Rectal smooth muscle tissue (tissue), 1 donor: Measurements from ENCODE around the gene ARNT2.

Experiments used
- H3K27ac ChIP-seq: one replicate; pipeline ENCODE4 v1.7.0; 2013; ENCODE audit warnings: low read depth, low read length, inconsistent platforms
- H3K27me3 ChIP-seq: one replicate; pipeline ENCODE4 v1.7.0; 2013; ENCODE audit warnings: low read length; ENCODE audit not compliant: control insufficient read depth, insufficient read depth
- H3K36me3 ChIP-seq: one replicate; pipeline ENCODE4 v1.7.0; 2013; ENCODE audit warnings: low read length; ENCODE audit not compliant: control insufficient read depth, insufficient read depth
- H3K4me1 ChIP-seq: one replicate; pipeline ENCODE4 v1.7.0; 2013; ENCODE audit warnings: low read length; ENCODE audit not compliant: control insufficient read depth, insufficient read depth
- H3K4me3 ChIP-seq: one replicate; pipeline ENCODE4 v1.7.0; 2013; ENCODE audit warnings: low read length
- H3K9ac ChIP-seq: one replicate; pipeline ENCODE4 v1.7.0; 2013; ENCODE audit warnings: low read length

ARNT2 gene

GRCh38 chr15:80491163-80491847 is 87.1 kb downstream of the ARNT2 start:
- no peaks in the 10 kb centered on the region for H3K27me3 ChIP-seq
- no peak overlapping the region for H3K4me3 ChIP-seq
- no peaks in the 10 kb centered on the region for H3K36me3 ChIP-seq
- H3K27ac ChIP-seq: no peak overlapping the region
- H3K4me1 ChIP-seq: peaks cover 3% of the 10 kb centered on the region
- no peak overlapping the region for H3K9ac ChIP-seq

- no peak overlapping the region for H3K9ac ChIP-seq
- H3K27me3 ChIP-seq: no peaks in the 10 kb centered on the region
- no peak overlapping the region for H3K27ac ChIP-seq
- peaks cover 3% of the 10 kb centered on the region for H3K4me1 ChIP-seq
- no peak overlapping the region for H3K4me3 ChIP-seq
- H3K36me3 ChIP-seq: no peaks in the 10 kb centered on the region
Measured at GRCh38 chr15:80492409-80492808, 88.2 kb downstream of the ARNT2 start.

- H3K4me3 ChIP-seq: no peak overlapping the region
- no peak overlapping the region for H3K9ac ChIP-seq
- peaks cover 3% of the 10 kb centered on the region for H3K4me1 ChIP-seq
- H3K36me3 ChIP-seq: no peaks in the 10 kb centered on the region
- no peaks in the 10 kb centered on the region for H3K27me3 ChIP-seq
- H3K27ac ChIP-seq: no peak overlapping the region
Measured at GRCh38 chr15:80492874-80493273, 88.7 kb downstream of the ARNT2 start.

GRCh38 chr15:80494351-80494751 is 90.2 kb downstream of the ARNT2 start:
- H3K4me1 ChIP-seq: peaks cover 3% of the 10 kb centered on the region
- no peaks in the 10 kb centered on the region for H3K27me3 ChIP-seq
- no peak overlapping the region for H3K27ac ChIP-seq
- H3K4me3 ChIP-seq: no peak overlapping the region
- no peak overlapping the region for H3K9ac ChIP-seq
- H3K36me3 ChIP-seq: no peaks in the 10 kb centered on the region

GRCh38 chr15:80494756-80495155 is 90.6 kb downstream of the ARNT2 start:
- peaks cover 3% of the 10 kb centered on the region for H3K4me1 ChIP-seq
- H3K27me3 ChIP-seq: no peaks in the 10 kb centered on the region
- no peak overlapping the region for H3K27ac ChIP-seq
- no peak overlapping the region for H3K4me3 ChIP-seq
- H3K36me3 ChIP-seq: no peaks in the 10 kb centered on the region
- no peak overlapping the region for H3K9ac ChIP-seq

DNA sequence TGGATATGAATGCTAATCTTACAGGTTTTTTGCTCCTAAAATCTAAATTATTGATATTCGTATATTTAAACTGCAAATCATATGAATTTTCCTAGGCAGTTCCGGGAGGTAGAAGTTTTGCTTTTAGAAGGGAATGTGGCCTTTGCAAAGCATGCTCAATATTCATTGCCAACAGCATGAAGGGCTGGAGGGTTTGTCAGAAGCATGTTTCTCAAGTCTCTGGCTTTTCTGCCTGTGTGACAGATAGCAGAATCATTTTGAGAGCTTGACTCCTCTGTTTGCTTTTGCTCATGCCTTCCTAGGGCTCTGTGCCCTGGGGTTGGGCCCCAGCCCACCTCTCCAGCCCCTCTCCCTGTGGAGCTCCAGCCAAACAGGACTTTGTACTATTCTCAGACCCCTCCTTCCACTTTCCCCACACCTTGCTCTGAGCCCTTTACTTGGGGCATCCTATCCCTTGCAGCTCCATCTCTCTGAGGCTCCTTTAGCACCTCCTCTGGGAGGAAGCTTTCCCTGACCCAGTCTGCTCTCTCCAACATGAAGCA is 91.3 kb downstream of the ARNT2 start:
- H3K36me3 ChIP-seq: no peaks in the 10 kb centered on the region
- H3K27me3 ChIP-seq: no peaks in the 10 kb centered on the region
- H3K9ac ChIP-seq: no peak overlapping the region
- no peak overlapping the region for H3K4me3 ChIP-seq
- H3K4me1 ChIP-seq: peaks cover 3% of the 10 kb centered on the region
- H3K27ac ChIP-seq: no peak overlapping the region

GRCh38 chr15:80496096-80496495 is 91.9 kb downstream of the ARNT2 start:
- H3K4me3 ChIP-seq: no peak overlapping the region
- H3K4me1 ChIP-seq: peaks cover 3% of the 10 kb centered on the region
- H3K36me3 ChIP-seq: no peaks in the 10 kb centered on the region
- H3K9ac ChIP-seq: no peak overlapping the region
- no peaks in the 10 kb centered on the region for H3K27me3 ChIP-seq
- H3K27ac ChIP-seq: no peak overlapping the region

DNA sequence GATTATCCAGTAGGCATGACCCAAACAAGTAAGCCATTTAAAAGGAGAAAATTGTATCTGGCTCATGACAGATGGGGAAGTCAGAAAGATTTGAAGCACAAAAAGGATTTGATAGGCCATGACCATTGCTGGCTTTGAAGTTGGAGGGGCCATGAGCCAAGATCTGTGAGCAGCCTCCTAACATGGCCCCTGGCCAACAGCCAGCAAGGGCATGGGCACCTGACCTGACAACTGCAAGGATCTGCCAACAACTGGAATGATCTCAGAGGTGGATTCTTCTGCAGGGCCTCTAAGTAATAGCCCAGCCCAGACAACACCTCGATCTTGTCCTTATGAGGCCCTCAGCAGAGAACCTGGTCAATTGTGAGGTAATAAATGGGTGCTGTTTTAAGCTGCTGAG is 93.0 kb downstream of the ARNT2 start:
- Histone ChIP-seq H3K27ac (no peak overlapping the region), H3K36me3 (no peaks in the 10 kb centered on the region), H3K9ac (no peak overlapping the region), H3K4me1 (peaks cover 3% of the 10 kb centered on the region), H3K27me3 (no peaks in the 10 kb centered on the region), H3K4me3 (no peak overlapping the region)

DNA sequence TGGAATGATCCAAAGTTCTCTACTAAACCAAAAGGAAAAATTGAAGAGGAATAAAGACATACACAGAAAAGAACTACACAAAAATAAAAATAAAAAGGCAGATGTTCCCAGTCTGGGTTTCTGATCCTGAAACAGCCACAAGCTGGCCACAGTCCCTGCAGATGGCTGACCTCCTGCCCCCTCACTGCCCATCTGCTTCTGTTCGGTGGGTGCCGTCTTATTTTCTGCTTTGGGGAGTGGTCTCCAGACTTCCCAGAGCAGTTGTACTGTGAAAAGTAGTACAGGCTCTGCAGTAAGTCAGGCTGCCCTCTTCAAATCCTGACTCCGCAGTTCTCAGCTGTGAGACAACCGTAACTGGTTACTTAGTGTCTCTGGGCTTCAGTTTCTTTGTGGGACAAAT is 94.5 kb downstream of the ARNT2 start:
- Histone ChIP-seq H3K27ac (no peak overlapping the region), H3K4me1 (peaks cover 3% of the 10 kb centered on the region)

GRCh38 chr15:80500021-80500420 is 95.8 kb downstream of the ARNT2 start:
- Histone ChIP-seq H3K9ac (no peak overlapping the region), H3K4me3 (no peak overlapping the region), H3K27ac (no peak overlapping the region), H3K4me1 (peaks cover 3% of the 10 kb centered on the region), H3K36me3 (no peaks in the 10 kb centered on the region), H3K27me3 (no peaks in the 10 kb centered on the region)

More for the DNA sequence above, 94.5 kb downstream of the ARNT2 start:
- no peaks in the 10 kb centered on the region for H3K36me3 ChIP-seq
- H3K4me3 ChIP-seq: no peak overlapping the region
- no peaks in the 10 kb centered on the region for H3K27me3 ChIP-seq
- no peak overlapping the region for H3K9ac ChIP-seq

GRCh38 chr15:80501476-80501875 is 97.3 kb downstream of the ARNT2 start:
- H3K9ac ChIP-seq: no peak overlapping the region
- H3K27ac ChIP-seq: no peak overlapping the region
- no peaks in the 10 kb centered on the region for H3K36me3 ChIP-seq
- H3K4me3 ChIP-seq: no peak overlapping the region
- no peaks in the 10 kb centered on the region for H3K4me1 ChIP-seq
- H3K27me3 ChIP-seq: no peaks in the 10 kb centered on the region

DNA sequence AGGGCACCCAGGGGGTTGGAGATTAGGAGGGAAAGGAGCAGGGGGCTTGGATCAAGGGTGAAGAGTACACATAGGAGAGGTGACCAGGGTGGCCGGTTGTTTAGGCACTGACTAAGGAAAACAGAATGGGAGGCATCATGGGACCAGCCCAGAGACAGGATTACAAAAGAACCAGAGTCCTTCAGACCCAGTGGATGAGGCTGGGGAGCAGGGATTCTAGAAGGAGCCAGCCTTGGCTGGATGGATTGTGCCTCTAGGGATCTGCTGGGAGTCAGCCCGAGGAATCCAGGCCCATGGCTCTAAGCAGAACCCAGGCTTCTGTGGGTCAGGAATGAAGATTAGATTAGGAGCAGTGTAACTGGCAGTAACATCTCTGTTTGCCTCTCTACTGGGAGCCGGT is 98.6 kb downstream of the ARNT2 start:
- H3K36me3 ChIP-seq: no peaks in the 10 kb centered on the region
- peaks cover 4% of the 10 kb centered on the region for H3K4me1 ChIP-seq
- H3K27me3 ChIP-seq: no peaks in the 10 kb centered on the region
- no peak overlapping the region for H3K4me3 ChIP-seq
- H3K27ac ChIP-seq: no peak overlapping the region
- no peak overlapping the region for H3K9ac ChIP-seq

DNA sequence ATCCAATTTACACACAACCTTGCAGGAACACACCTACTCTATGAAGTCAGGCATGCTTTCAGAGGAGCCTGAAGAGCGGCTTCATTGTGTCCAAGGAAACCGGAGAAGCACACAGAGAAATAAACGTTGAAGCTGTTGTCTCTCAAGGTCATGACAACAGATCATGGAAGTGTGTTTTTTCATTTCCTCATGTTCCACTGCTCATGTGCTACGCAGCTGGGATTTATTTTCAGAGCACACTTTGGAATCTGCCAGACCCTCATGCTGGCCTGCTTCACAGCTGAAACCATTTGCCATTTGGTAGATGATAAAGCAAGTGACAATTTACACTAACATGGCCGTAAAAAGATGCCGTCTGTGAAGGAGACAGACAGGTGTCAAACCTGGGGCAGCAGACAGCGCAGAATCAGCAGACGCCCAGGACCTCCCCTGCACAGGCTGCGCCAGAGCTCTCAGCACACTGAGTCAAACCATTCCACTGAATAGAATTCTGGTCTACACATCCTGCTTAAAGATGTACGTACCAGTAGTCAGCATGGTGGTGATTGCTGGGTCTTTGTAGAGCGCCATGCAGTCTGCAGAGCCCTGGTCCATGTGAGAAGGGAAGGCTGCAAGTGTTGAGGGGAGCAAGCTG is 99.3 kb downstream of the ARNT2 start:
- Histone ChIP-seq H3K27ac (no peak overlapping the region), H3K4me1 (peaks cover 9% of the 10 kb centered on the region), H3K27me3 (no peaks in the 10 kb centered on the region), H3K4me3 (no peak overlapping the region), H3K9ac (no peak overlapping the region), H3K36me3 (no peaks in the 10 kb centered on the region)
